ENCODE results near the gene WIPF1. TPM values are rescaled to one million over a fixed set of nuclear protein-coding genes. Genes with fewer than 3 reads are reported as not detected.

Gene WIPF1
- total RNA-seq, 8 experiments from 2014 or later, result 3.7 to 14.3 (median 8.0) TPM

- Histone ChIP-seq H3K27ac (no peak overlapping the region), H3K4me1 (replicated peaks in 1 of 2) (no peaks in the 10 kb centered on the region), H3K4me3 (no peak overlapping the region)
- in situ Hi-C loops (cut with MboI; ENCODE audit: low pct_unique_long_range_greater_than_20kb in 2 of 9, low sequenced_read_pairs in 9 of 9, unreplicated experiment in 9 of 9), result no loop called here
- 48 to 100% (median 80%) methylated on average over 1 to 3 of the region's 3 CpGs for WGBS, 10 experiments
- no peak for ATAC-seq (replicated peaks in 6 of 8)
Observed at GRCh38 chr2:174535083-174535482, 62.5 kb downstream of the WIPF1 start.

- ATAC-seq (replicated peaks in 6 of 8), result no peak
- WGBS, 10 experiments, result 60 to 100% (median 85%) methylated on average over 1 to 4 of the region's 4 CpGs; no CpG with 5 or more reads in 1 of the 10 experiments
- Histone ChIP-seq H3K4me3 (no peak overlapping the region), H3K27ac (no peak overlapping the region), H3K4me1 (replicated peaks in 1 of 2) (no peaks in the 10 kb centered on the region)
- in situ Hi-C loops (cut with MboI; ENCODE audit: low pct_unique_long_range_greater_than_20kb in 2 of 9, low sequenced_read_pairs in 9 of 9, unreplicated experiment in 9 of 9), result no loop called here
Observed at GRCh38 chr2:174529916-174530315, 67.7 kb downstream of the WIPF1 start.

- Histone ChIP-seq H3K4me3 (no peak overlapping the region), H3K27ac (no peak overlapping the region), H3K4me1 (replicated peaks in 1 of 2) (no peaks in the 10 kb centered on the region)
- in situ Hi-C loops (cut with MboI; ENCODE audit: low pct_unique_long_range_greater_than_20kb in 2 of 9, low sequenced_read_pairs in 9 of 9, unreplicated experiment in 9 of 9), result no loop called here
- 20 to 100% (median 83%) methylated on average over 1 to 3 of the region's 3 CpGs; no CpG with 5 or more reads in 2 of the 10 experiments for WGBS, 10 experiments
- no peak for ATAC-seq (replicated peaks in 6 of 8)
Observed at GRCh38 chr2:174527959-174528358, 69.6 kb downstream of the WIPF1 start.

- in situ Hi-C loops (cut with MboI; ENCODE audit: low pct_unique_long_range_greater_than_20kb in 2 of 9, low sequenced_read_pairs in 9 of 9, unreplicated experiment in 9 of 9), result no loop called here
- no peak for ATAC-seq (replicated peaks in 6 of 8)
Observed at GRCh38 chr2:174527101-174527721, 70.4 kb downstream of the WIPF1 start.

GRCh38 chr2:174524527-174524926 is 73.1 kb downstream of the WIPF1 start:
- in situ Hi-C loops (cut with MboI; ENCODE audit: low pct_unique_long_range_greater_than_20kb in 2 of 9, low sequenced_read_pairs in 9 of 9, unreplicated experiment in 9 of 9), result no loop called here
- no peak overlapping the region for H3K4me3 ChIP-seq
- WGBS, 10 experiments, result 74 to 100% (median 99%) methylated on average over 1 to 2 of the region's 2 CpGs; no CpG with 5 or more reads in 2 of the 10 experiments
- no peak for ATAC-seq (replicated peaks in 6 of 8)
- H3K4me1 ChIP-seq (replicated peaks in 1 of 2), result no peaks in the 10 kb centered on the region
- no peak overlapping the region for H3K27ac ChIP-seq

More at GRCh38 chr2:174527101-174527721, 70.4 kb downstream of the WIPF1 start:
- Histone ChIP-seq H3K27ac (no peak overlapping the region), H3K4me1 (replicated peaks in 1 of 2) (no peaks in the 10 kb centered on the region), H3K4me3 (no peak overlapping the region)
- 37 to 93% (median 83%) methylated on average over 1 to 3 of the region's 3 CpGs; no CpG with 5 or more reads in 1 of the 10 experiments for WGBS, 10 experiments

GRCh38 chr2:174522553-174522952 is 75.1 kb downstream of the WIPF1 start:
- Histone ChIP-seq H3K4me3 (no peak overlapping the region), H3K27ac (no peak overlapping the region), H3K4me1 (replicated peaks in 1 of 2) (no peaks in the 10 kb centered on the region)
- ATAC-seq (replicated peaks in 6 of 8), result peak in 1 of 8 experiments; percentile 22
- WGBS, 10 experiments, result 0 to 72% (median 59%) methylated on average over 3 of the region's 3 CpGs; no CpG with 5 or more reads in 1 of the 10 experiments
- in situ Hi-C loops (cut with MboI; ENCODE audit: low pct_unique_long_range_greater_than_20kb in 2 of 9, low sequenced_read_pairs in 9 of 9, unreplicated experiment in 9 of 9), result no loop called here

GRCh38 chr2:174518395-174518794 is 79.2 kb downstream of the WIPF1 start:
- H3K4me1 ChIP-seq (replicated peaks in 1 of 2), result no peaks in the 10 kb centered on the region
- in situ Hi-C loops (cut with MboI; ENCODE audit: low pct_unique_long_range_greater_than_20kb in 2 of 9, low sequenced_read_pairs in 9 of 9, unreplicated experiment in 9 of 9), result no loop called here
- 26 to 100% (median 86%) methylated on average over 1 to 2 of the region's 2 CpGs; no CpG with 5 or more reads in 2 of the 10 experiments for WGBS, 10 experiments
- H3K27ac ChIP-seq, result no peak overlapping the region
- H3K4me3 ChIP-seq, result no peak overlapping the region
- ATAC-seq (replicated peaks in 6 of 8), result peak in 2 of 8 experiments; percentile 23 to 32

GRCh38 chr2:174516501-174517378 is 80.9 kb downstream of the WIPF1 start:
- Histone ChIP-seq H3K27ac (no peak overlapping the region), H3K4me3 (no peak overlapping the region), H3K4me1 (replicated peaks in 1 of 2) (no peaks in the 10 kb centered on the region)
- WGBS, 10 experiments, result 28 to 100% (median 76%) methylated on average over 1 to 4 of the region's 5 CpGs
- no peak for ATAC-seq (replicated peaks in 6 of 8)
- in situ Hi-C loops (cut with MboI; ENCODE audit: low pct_unique_long_range_greater_than_20kb in 2 of 9, low sequenced_read_pairs in 9 of 9, unreplicated experiment in 9 of 9), result no loop called here

- H3K4me1 ChIP-seq (replicated peaks in 1 of 2), result no peaks in the 10 kb centered on the region
- ATAC-seq (replicated peaks in 6 of 8), result no peak
- 48 to 97% (median 91%) methylated on average over 2 to 3 of the region's 3 CpGs for WGBS, 10 experiments
- H3K27ac ChIP-seq, result no peak overlapping the region
- in situ Hi-C loops (cut with MboI; ENCODE audit: low pct_unique_long_range_greater_than_20kb in 2 of 9, low sequenced_read_pairs in 9 of 9, unreplicated experiment in 9 of 9), result no loop called here
- no peak overlapping the region for H3K4me3 ChIP-seq
Observed at GRCh38 chr2:174512345-174512744, 85.3 kb downstream of the WIPF1 start.

- no peak overlapping the region for H3K27ac ChIP-seq
- WGBS, 10 experiments, result 0 to 56% (median 25%) methylated on average over 1 to 5 of the region's 5 CpGs; no CpG with 5 or more reads in 3 of the 10 experiments
- peak in 1 of 8 experiments; percentile 29 for ATAC-seq (replicated peaks in 6 of 8)
- no peak overlapping the region for H3K4me3 ChIP-seq
- in situ Hi-C loops (cut with MboI; ENCODE audit: low pct_unique_long_range_greater_than_20kb in 2 of 9, low sequenced_read_pairs in 9 of 9, unreplicated experiment in 9 of 9), result no loop called here
- no peaks in the 10 kb centered on the region for H3K4me1 ChIP-seq (replicated peaks in 1 of 2)
Observed at GRCh38 chr2:174511580-174512260, 85.9 kb downstream of the WIPF1 start.

GRCh38 chr2:174510583-174511189 is 86.9 kb downstream of the WIPF1 start:
- H3K4me3 ChIP-seq, result no peak overlapping the region
- no peak overlapping the region for H3K27ac ChIP-seq
- ATAC-seq (replicated peaks in 6 of 8), result no peak
- no peaks in the 10 kb centered on the region for H3K4me1 ChIP-seq (replicated peaks in 1 of 2)
- WGBS, 10 experiments, result 20 to 100% (median 50%) methylated on average over 1 to 2 of the region's 2 CpGs; no CpG with 5 or more reads in 3 of the 10 experiments
- in situ Hi-C loops (cut with MboI; ENCODE audit: low pct_unique_long_range_greater_than_20kb in 2 of 9, low sequenced_read_pairs in 9 of 9, unreplicated experiment in 9 of 9), result no loop called here

Data from motor neuron (in vitro differentiated cells).